Adrenal gland (tissue), 12 donors: ENCODE measurements around the gene EBF3. TPM values are rescaled to one million over a fixed set of nuclear protein-coding genes. Genes with fewer than 3 reads are reported as not detected.

Source experiments
- DNase-seq, 7 donors: peaks; one replicate each; pipeline ENCODE4 v3.0.0-alpha.2; 2019 to 2020
- H3K27ac ChIP-seq, 5 donors: fragments of 200-600 bp; sonication (generic) in 4 of 5; 1 replicate in 3 of 5; 2 replicates in 2 of 5; pipeline versions ENCODE4 v1.5.1 to v1.8.0; 2016 to 2020; ENCODE audit warnings: mild to moderate bottlenecking in 1 of 5
- H3K27me3 ChIP-seq: fragments of 200-600 bp; 2 replicates; pipeline ENCODE4 v1.8.0; 2021
- H3K36me3 ChIP-seq, 2 donors: fragments of 200-600 bp; replicated peaks in 1 of 2; 1 replicate in 1 of 2; 2 replicates in 1 of 2; pipeline versions ENCODE4 v1.5.1 to v1.8.0; 2018 to 2022
- H3K4me1 ChIP-seq, 2 donors: fragments of 200-600 bp; replicated peaks in 1 of 2; 1 replicate in 1 of 2; 2 replicates in 1 of 2; pipeline versions ENCODE4 v1.5.1 to v1.8.0; 2018 to 2021
- H3K4me3 ChIP-seq, 4 donors: fragments of 200-600 bp; sonication (generic) in 3 of 4; one replicate each; pipeline ENCODE4 v1.5.1; 2016 to 2018
- H3K9me3 ChIP-seq, 3 donors: fragments of 200-600 bp; sonication (generic) in 1 of 3; replicated peaks in 1 of 3; 1 replicate in 2 of 3; 2 replicates in 1 of 3; pipeline versions ENCODE4 v1.5.1 to v1.8.0; 2016 to 2021
- CTCF ChIP-seq, 6 experiments: fragments of 450-650 bp in 4 of 6; fragments of 200-600 bp in 2 of 6; sonication (generic) in 1 of 6; IDR thresholded peaks; 1 replicate in 5 of 6; 2 replicates in 1 of 6; pipeline versions ENCODE4 v1.5.1 to v1.8.0; 2016 to 2021; ENCODE audit warnings: antibody characterized with exemption in 6 of 6, mild to moderate bottlenecking in 2 of 6, moderate library complexity in 1 of 6
- POLR2A ChIP-seq, 2 donors: fragments of 450-650 bp; IDR thresholded peaks; one replicate each; pipeline ENCODE4 v1.6.1; 2017; ENCODE audit warnings: antibody characterized with exemption in 2 of 2, mild to moderate bottlenecking in 2 of 2, moderate library complexity in 1 of 2
- WGBS, 4 donors: extraction: QIAGEN DNeasy Blood & Tissue Kit in 2 of 4; methylation state at CpG; one replicate each; pipeline versions ENCODE4 v1.1.5 to v1.1.7; 2013 to 2017; 5-methylcytosine and 5-hydroxymethylcytosine counted together
- intact Hi-C, 2 donors: fragments of 100-400 bp; cut with DNase I; formaldehyde crosslinking; loops; one replicate each; pipeline versions ENCODE4 v1.14.1 to v1.15.0; 2022 to 2023
- polyA plus RNA-seq, 3 donors: library from polyadenylated mRNA; stranded (reverse); fragments of 200-250 nt in 2 of 3; fragments of 350-450 nt in 1 of 3; fragmentation: Illumina TruSeq in 1 of 3; extraction: RNeasy Lipid Tissue Mini Kit (QIAGEN cat#74804) in 1 of 3; gene quantifications; one replicate each; pipeline ENCODE4 v1.2.3, GENCODE V29; 2013 to 2014
- total RNA-seq, 9 donors: library from RNA; depleted of rRNA in 4 of 9; stranded (reverse); fragments of >200 nt in 4 of 9; fragments of 120-200 nt in 1 of 9; fragmentation: NEBNext Ultra II Directional in 1 of 9; extraction: Animal tissue kit (Norgen Biotek cat#: 25700) in 1 of 9; gene quantifications; one replicate each; pipeline versions ENCODE4 v1.1.0 to v1.2.4, GENCODE V29; 2013 to 2023
- donor health status: healthy with polysubstance abuse.
- donor health status: Bipolar disorder and iron deficiency.
- donor health status: DM: yes; HTN: yes; CAD: no.
- donor health status: DM: no; HTN: no; CAD: no.
- donor health status: DM: no; HTN: no; CAD: no.
- donor health status: DM: yes; HTN: yes; CAD: no.

Gene EBF3
- total and polyA plus RNA-seq, 12 donors, result 0.12 to 2.2 (median 0.53) TPM; not detected in 1

DNA sequence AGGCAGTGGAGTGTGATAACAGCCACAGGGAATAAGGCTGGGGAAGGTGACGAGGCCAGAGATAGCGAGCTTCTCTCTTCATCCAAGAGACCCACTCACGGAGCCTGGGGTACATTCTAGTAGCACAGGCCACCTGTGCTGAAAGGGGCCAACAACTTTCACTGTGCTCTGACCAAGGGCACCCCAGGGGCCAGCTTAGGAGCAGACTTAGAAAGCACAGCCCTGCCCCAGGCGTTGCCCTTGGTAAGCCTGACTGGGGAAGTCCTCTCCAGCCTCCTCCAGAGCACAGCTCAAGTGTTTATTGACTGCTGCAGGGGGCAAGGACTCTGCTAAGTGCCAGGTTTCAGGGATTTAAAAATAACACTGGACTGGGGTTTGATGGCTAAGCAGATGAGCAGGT, 44.7 kb downstream of the EBF3 start:
- WGBS, 4 donors, result 69 to 93% (median 89%) methylated on average over 3 to 4 of the region's 4 CpGs
- no peak for DNase-seq
- Histone ChIP-seq H3K4me1 (no peaks in the 10 kb centered on the region), H3K36me3 (no peaks in the 10 kb centered on the region), H3K27me3 (no peaks in the 10 kb centered on the region), H3K4me3 (no peak overlapping the region), H3K27ac (no peak overlapping the region), H3K9me3 (no peaks in the 10 kb centered on the region)
- TF ChIP-seq POLR2A (IDR thresholded peaks at IDR 0.05) (no peak), CTCF (IDR thresholded peaks at IDR 0.05) (no peak)
- intact Hi-C loops, result no loop called here

DNA sequence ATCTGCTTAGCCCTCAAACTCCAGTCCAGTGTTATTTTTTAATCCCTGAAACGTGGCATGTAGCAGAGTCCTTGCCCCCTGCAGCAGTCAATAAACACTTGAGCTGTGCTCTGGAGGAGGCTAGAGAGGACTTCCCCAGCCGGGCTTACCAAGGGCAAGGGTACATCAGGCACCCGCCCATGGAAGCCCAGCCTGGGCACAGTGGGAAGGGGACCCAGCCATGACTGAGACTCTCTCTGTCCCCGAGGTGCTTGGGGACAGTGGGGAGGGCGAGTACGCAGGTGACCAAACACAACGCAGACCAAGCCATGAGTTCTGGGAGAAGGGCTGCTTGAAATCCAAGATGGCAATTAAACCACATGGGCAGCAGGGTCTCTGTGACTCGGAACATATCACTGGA, 45.2 kb downstream of the EBF3 start:
- DNase-seq, result no peak
- H3K36me3 ChIP-seq, result no peaks in the 10 kb centered on the region
- no peak for TF ChIP-seq CTCF (IDR thresholded peaks at IDR 0.05)
- no peak overlapping the region for H3K27ac ChIP-seq
- intact Hi-C loops, result no loop called here
- H3K4me1 ChIP-seq, result no peaks in the 10 kb centered on the region
- 73 to 94% (median 86%) methylated on average over 7 to 8 of the region's 8 CpGs for WGBS, 4 donors
- H3K4me3 ChIP-seq, result no peak overlapping the region
- no peaks in the 10 kb centered on the region for H3K9me3 ChIP-seq
- no peaks in the 10 kb centered on the region for H3K27me3 ChIP-seq

- Histone ChIP-seq H3K9me3 (no peaks in the 10 kb centered on the region), H3K27ac (no peak overlapping the region), H3K4me3 (no peak overlapping the region), H3K4me1 (no peaks in the 10 kb centered on the region), H3K27me3 (no peaks in the 10 kb centered on the region), H3K36me3 (no peaks in the 10 kb centered on the region)
- no peak for DNase-seq
- WGBS, 4 donors, result 90 to 93% (median 93%) methylated on average over 7 to 9 of the region's 9 CpGs
- intact Hi-C loops, result no loop called here
- no peak for TF ChIP-seq CTCF (IDR thresholded peaks at IDR 0.05)
- no peak for TF ChIP-seq POLR2A (IDR thresholded peaks at IDR 0.05)
These were observed 45.7 kb downstream of the EBF3 start for GRCh38 chr10:129918401-129918800.

DNA sequence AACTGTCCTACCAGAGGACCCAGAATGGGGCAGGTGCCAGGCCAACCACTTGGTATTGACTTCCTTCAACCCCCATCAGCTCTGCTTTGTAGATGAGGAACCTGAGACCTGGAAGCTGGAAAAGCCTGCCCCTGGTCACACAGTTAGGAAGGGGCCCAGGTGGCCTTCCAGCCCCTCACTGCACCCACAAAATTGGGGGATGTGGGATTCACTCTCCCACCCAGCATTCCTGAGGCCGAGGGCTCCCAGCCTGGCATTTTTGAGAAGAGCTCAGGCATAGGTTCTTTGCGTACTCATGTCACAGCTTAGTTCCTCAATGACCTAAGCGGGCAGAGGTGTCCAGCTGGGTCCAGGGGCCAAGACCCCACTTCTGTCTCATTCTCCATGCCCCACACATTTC, 46.1 kb downstream of the EBF3 start:
- no peaks in the 10 kb centered on the region for H3K36me3 ChIP-seq
- TF ChIP-seq CTCF (IDR thresholded peaks at IDR 0.05) (no peak), POLR2A (IDR thresholded peaks at IDR 0.05) (no peak)
- no peaks in the 10 kb centered on the region for H3K9me3 ChIP-seq
- no peaks in the 10 kb centered on the region for H3K4me1 ChIP-seq
- no peak for DNase-seq
- WGBS, 4 donors, result 90 to 97% (median 91%) methylated on average over 2 to 3 of the region's 3 CpGs
- no peak overlapping the region for H3K27ac ChIP-seq
- intact Hi-C loops, result no loop called here
- no peaks in the 10 kb centered on the region for H3K27me3 ChIP-seq
- H3K4me3 ChIP-seq, result no peak overlapping the region
